Measurements from ENCODE around the gene CCDC188. TPM values are rescaled to one million over a fixed set of nuclear protein-coding genes. Genes with fewer than 3 reads are reported as not detected.

Gene CCDC188
- total and polyA plus RNA-seq, 9 of the 15 experiments (the other 6 are each of a cell fraction or from before 2014, with no cell fraction given): not detected

DNA sequence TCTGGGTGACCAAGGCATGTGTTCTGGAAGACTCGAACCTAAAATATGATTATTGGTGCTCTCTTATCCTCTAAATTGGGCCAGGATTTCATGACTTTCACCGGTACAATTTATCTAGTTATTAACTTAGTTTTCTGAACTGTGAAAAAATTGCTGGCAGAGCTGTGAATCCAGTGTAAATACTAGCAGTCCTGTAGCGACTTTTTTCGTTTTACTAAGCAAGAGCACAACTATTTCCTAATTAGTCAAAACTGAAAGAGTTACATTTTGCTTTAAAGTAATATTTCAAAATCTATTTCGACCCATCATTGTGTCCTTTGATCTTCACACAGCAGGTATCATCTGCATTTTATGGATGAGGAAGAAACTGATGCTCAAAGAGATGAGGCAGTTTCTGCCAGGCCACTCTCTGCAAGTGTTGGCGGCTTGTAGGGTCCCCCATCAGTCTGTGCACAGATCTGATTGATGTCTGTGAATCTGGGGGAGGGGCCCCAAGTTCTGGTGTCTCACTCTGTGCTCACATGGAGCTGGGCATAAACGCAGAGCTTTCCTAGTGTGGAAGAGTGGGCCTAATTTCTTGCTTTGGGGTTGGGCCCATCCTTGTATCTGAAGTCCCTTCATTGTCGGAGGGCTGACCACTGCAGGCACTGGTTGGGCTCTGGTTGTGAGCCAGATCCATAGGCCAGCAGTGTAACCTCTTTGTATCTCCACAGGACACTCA lies 32.4 kb downstream of the CCDC188 start (continued):
- TF ChIP-seq, protein P1, sequence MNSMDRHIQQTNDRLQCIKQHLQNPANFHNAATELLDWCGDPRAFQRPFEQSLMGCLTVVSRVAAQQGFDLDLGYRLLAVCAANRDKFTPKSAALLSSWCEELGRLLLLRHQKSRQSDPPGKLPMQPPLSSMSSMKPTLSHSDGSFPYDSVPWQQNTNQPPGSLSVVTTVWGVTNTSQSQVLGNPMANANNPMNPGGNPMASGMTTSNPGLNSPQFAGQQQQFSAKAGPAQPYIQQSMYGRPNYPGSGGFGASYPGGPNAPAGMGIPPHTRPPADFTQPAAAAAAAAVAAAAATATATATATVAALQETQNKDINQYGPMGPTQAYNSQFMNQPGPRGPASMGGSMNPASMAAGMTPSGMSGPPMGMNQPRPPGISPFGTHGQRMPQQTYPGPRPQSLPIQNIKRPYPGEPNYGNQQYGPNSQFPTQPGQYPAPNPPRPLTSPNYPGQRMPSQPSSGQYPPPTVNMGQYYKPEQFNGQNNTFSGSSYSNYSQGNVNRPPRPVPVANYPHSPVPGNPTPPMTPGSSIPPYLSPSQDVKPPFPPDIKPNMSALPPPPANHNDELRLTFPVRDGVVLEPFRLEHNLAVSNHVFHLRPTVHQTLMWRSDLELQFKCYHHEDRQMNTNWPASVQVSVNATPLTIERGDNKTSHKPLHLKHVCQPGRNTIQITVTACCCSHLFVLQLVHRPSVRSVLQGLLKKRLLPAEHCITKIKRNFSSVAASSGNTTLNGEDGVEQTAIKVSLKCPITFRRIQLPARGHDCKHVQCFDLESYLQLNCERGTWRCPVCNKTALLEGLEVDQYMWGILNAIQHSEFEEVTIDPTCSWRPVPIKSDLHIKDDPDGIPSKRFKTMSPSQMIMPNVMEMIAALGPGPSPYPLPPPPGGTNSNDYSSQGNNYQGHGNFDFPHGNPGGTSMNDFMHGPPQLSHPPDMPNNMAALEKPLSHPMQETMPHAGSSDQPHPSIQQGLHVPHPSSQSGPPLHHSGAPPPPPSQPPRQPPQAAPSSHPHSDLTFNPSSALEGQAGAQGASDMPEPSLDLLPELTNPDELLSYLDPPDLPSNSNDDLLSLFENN (IDR thresholded peaks at IDR 0.05; ENCODE audit: low read depth in 2 of 2, low read length in 2 of 2): peak in 1 of 2 experiments; percentile 53; a peak in 2 of 4 replicates
- peak; percentile 48; the same call in 1 of the 2 replicates for TF ChIP-seq NR4A1 (CRISPR knock-in tag; IDR thresholded peaks at IDR 0.05)
- no peak for TF ChIP-seq NR4A1 (tag; IDR thresholded peaks at IDR 0.05)
- TF ChIP-seq MLX (CRISPR knock-in tag; conservative IDR thresholded peaks at IDR 0.05): 0 out of 4 replicates have a peak, but pooled peaks of 1 of the 2 experiments have one; percentile 74
- TF ChIP-seq, protein P2, sequence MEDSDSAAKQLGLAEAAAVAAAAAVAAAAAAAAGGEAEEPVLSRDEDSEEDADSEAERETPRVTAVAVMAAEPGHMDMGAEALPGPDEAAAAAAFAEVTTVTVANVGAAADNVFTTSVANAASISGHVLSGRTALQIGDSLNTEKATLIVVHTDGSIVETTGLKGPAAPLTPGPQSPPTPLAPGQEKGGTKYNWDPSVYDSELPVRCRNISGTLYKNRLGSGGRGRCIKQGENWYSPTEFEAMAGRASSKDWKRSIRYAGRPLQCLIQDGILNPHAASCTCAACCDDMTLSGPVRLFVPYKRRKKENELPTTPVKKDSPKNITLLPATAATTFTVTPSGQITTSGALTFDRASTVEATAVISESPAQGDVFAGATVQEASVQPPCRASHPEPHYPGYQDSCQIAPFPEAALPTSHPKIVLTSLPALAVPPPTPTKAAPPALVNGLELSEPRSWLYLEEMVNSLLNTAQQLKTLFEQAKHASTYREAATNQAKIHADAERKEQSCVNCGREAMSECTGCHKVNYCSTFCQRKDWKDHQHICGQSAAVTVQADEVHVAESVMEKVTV (CRISPR knock-in tag; IDR thresholded peaks at IDR 0.05): 0 out of 2 replicates have a peak, but pooled peaks have one; percentile 17
- TF ChIP-seq ZNF134 (CRISPR knock-in tag; conservative IDR thresholded peaks at IDR 0.05): 0 out of 2 replicates have a peak, but pooled peaks have one; percentile 13
- 0 out of 2 replicates have a peak, but pooled peaks have one; percentile 10 for TF ChIP-seq DMBX1 (CRISPR knock-in tag; IDR thresholded peaks at IDR 0.05; ENCODE audit: borderline replicate concordance)
- peak; percentile 75; the same call in 1 of the 2 replicates for TF ChIP-seq ZBTB17 (CRISPR knock-in tag; IDR thresholded peaks at IDR 0.05)
- TF ChIP-seq ZNF23 (CRISPR knock-in tag; IDR thresholded peaks at IDR 0.05): peak; percentile 32; the same call in 1 of the 2 replicates
- peak; percentile 65; the same call in 1 of the 2 replicates for TF ChIP-seq NKRF (IDR thresholded peaks at IDR 0.05; ENCODE audit: borderline replicate concordance)
- no peak for TF ChIP-seq HINFP (tag; conservative IDR thresholded peaks at IDR 0.05; ENCODE audit: low read depth)
- 0 out of 2 replicates have a peak, but pooled peaks have one; percentile 35 for TF ChIP-seq SMAD3 (CRISPR knock-in tag; conservative IDR thresholded peaks at IDR 0.05)
- no peak for TF ChIP-seq CREB3 (tag; conservative IDR thresholded peaks at IDR 0.05; ENCODE audit: low read depth)
